GM23248 (cell line): ENCODE results near the gene TUG1.

Source experiments
- EZH2 ChIP-seq: fragments of 200-600 bp; sonication (generic); IDR thresholded peaks from 2 replicates; pipeline ENCODE4 v1.6.1; 2018; ENCODE audit warnings: antibody characterized with exemption, mild to moderate bottlenecking; ENCODE audit not compliant: insufficient read depth, poor library complexity, severe bottlenecking
- EZH2phosphoT487 ChIP-seq: fragments of 200-600 bp; sonication (generic); IDR thresholded peaks from 2 replicates; pipeline ENCODE4 v1.6.1; 2018; ENCODE audit warnings: antibody characterized with exemption, moderate library complexity, mild to moderate bottlenecking, low read depth; ENCODE audit not compliant: insufficient read depth

- no peak for TF ChIP-seq EZH2phosphoT487
- TF ChIP-seq EZH2: no peak
Measured at GRCh38 chr22:30947173-30947815, 21.8 kb upstream of the TUG1 start.
